Activated CD4-positive, alpha-beta T cell treated with anti-CD3 and anti-CD28 coated beads, Interleukin-2, amount 50 U/mL, for 16 hours (primary cell): ENCODE data around the gene DBNL.

Experiments used
- DNase-seq: peaks from one replicate; pipeline ENCODE4 v3.0.0-alpha.2; 2020

DBNL gene

GRCh38 chr7:44080118-44080517, 35.6 kb downstream of the DBNL start:
- no peak for DNase-seq

DNA sequence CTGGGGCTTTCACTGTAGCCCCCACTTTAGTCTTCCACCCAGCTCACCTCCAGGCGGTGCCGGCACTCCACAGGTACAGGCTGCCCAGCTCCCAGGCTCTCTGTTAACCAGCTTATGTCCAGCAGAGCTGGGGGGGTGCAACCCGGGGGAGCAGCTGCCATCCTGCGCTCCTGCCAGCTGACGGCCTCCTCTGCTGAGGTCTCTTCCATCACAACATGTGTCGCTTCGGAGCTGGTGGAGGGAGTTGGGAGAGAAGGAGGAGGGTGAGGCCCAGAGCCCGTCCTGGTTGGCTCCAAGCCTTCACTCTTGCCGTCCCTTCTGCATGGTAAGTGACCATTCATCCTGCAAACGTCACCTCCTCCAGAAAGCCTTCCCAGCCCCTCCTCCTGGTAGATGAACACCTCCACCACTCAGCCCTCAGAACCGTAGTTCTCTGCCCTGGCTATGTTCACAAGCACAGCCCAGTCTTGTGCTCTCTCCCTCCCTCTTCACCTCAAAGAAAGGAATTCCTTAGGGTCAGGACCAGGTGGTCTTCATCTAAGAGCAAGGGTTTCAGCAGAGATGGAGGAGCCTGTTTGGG, 36.3 kb downstream of the DBNL start:
- no peak for DNase-seq

DNA sequence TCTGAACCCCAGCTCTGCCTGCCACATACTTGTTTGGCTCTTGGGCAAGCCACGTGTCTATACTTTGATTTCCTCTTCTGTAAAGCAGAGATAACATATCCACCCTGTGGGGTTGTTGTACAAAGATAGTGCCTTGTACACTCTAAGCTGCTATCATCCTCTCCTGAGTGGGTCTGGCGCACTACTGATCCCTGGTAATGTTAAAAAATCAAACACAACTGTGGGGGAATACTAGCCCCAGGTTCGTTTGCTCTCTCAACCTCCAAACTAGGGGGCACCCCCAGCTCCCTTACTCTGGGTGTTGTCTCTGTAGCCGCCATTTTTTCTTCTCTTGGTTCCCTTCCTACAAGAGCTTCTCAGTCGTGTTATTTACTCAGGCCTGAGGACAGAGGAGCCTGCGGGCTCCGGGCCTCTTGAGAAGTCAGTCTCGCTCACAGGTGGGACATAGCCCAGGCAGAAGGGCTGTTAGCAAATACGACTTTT, 36.8 kb downstream of the DBNL start:
- peak; percentile 58 for DNase-seq

DNA sequence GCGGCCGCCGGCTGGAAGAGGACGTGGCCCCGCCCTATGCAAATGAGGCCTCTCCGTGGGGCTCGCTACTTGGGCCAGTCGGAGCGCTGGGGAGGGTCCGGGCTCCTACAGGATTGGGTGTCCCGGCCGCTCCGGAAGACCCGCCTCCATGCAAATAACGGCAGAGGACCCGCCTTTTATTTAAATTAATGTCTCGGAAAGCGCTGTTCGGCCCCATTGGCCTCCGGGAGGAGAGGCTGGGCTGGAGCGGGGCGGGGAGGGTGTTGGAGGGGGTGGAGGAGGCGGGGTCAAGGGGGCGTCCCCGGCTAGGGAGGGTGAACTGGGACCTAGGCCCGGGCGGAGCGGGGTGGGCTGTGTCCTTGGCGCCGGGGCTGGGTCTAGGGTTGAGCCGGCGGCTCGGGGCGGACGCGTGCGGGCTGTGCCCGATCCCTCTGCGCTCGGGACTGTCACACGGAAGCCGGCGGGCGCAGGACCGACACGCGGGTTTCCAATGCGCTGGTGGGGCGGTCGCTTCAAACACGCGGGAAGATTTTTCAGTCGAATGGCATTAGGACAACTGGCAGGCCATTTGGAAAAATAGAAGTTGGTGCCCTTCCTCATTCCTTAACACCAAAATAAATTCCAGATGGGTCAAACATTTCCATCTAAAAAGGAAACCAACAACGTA, 38.2 kb downstream of the DBNL start:
- peak; percentile 100 for DNase-seq

- no peak for DNase-seq
Measured at GRCh38 chr7:44083796-44084195, 39.3 kb downstream of the DBNL start.

DNA sequence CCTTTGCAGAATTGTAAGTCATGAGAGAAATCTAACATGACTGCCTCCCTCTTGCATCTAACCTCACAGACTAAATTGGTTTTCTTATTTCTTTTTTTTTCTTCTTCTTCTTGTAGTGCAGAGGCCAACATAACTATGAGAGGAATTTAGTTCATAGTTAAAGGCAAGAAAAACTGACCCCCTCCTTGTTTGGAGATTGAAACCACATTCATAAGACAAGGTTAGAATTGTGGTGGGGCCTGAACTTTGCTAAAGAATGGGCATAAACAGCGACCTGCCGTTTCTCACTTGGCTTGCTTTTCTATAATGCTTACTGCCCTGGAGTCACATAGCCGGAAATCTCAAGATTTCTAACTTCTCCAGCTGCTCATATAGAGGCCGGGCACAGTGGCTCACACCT, 40.2 kb downstream of the DBNL start:
- DNase-seq = no peak

- no peak for DNase-seq
Measured at GRCh38 chr7:44085546-44085945, 41.0 kb downstream of the DBNL start.

DNA sequence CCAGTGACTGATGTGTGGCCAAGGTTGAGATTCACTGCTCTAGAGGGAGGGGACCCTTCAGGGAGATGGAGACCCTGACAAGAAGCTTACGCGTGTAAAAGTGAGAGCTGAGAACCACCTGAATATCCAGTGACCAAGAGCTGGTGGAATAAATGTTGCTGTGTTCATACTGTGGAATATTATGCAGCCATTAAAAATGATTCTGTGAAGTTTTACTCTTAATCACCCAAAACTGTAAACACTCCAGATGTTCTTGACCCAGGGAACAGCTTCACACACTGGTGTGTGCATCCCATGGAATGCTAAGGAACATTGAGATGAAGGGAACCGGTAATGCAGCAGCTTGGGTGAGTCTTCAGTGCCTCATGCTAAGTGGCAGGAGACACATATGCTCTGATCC, 42.1 kb downstream of the DBNL start:
- DNase-seq = no peak

GRCh38 chr7:44087911-44088838, 43.7 kb downstream of the DBNL start:
- DNase-seq = no peak

DNA sequence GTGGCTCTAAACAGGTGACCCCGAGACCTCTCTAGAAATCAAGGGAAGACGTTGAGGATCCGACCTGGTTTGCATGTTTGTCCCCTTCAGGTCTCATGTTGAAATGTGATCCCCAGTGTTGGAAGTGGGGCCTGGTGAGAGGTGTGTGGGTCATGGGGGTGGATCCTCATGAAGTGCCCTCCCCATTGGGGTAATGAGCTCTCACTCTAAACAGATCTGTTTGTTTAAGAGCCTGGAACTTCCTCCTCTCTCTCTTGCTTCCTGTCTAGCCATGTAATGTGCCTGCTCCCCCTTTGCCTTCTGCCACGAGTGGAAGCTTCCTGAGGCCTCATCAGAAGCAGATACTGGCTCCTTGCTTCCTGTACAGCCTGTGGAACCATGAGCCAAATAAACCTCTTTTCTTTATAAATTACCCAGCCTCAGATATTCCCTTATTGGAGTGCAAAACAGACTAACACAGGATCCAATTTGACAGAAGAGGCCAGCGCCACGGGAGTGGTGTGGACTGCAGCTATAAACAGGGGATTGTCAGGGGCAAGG, 48.7 kb downstream of the DBNL start:
- DNase-seq = no peak

DNA sequence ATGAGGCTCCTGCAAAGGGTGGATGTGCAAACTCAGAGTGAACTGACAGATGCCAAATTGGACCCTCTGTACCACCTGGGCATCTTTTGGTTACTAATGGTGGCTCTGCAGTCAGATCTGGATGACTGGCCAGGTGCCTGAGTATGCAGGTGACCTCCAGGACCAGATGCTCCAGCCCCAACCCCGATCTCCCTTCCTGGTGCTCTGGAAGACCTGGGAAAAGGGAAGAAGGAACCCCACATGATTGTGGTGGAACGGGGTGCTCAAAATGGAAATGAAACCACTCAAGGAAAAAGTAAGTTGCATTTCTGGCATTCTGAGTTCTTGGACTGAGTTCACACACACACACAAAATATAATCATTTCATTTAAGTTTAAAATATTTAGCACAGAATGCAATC, 49.9 kb downstream of the DBNL start:
- no peak for DNase-seq

DNA sequence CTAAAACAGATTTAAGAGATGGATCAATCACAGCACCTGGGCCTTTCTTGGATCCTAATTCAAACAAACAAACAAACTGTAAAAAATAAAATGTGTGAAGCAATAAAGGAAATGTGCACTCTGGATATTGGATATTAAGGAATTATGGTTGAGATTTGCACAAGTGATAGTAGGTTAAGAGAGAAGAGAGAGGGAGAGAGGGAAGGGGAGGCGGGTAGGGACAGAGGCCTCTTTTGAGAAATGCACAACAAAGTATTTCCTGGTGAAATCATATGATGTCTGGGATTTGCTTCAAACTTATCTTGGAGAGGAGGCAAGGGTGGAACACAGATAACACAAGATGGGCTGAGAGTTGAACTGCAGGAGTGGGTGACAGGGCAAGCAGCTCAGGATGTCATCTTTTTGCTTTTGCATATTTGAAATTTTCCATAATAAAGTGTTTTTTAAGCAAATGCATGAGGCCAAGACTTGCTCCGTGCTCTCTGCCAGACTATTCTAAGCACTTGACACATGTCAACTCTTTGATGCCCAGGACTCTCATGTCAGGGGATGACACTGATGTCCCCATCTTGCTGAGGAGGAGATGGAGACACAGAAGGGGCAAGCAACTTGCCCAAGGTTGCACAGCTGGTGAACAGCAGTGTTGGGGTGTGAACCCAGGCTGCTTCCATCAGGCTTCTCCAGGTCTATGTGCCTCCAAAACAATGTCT, 50.5 kb downstream of the DBNL start:
- no peak for DNase-seq

DNA sequence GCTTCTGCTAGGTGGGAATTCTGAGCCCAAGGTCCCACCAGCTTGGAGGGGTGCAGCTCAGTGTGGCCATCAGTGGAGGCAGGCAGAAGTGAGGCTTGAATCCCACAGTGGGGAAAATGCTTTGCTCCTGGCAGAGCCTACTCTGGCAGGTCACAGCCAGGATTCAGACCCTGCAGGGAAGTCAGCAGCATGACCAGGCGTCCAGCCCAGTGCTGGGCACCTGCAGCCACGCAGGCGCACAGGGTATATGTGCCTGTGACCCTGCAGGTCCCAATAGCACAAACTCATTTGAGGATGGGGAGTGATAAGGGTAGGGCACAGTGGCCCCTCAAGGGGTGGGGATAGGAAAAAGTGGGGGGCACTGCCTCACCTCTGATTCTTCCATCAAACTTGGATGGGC, 51.3 kb downstream of the DBNL start:
- DNase-seq = no peak

GRCh38 chr7:44096326-44096881, 51.9 kb downstream of the DBNL start:
- no peak for DNase-seq

DNA sequence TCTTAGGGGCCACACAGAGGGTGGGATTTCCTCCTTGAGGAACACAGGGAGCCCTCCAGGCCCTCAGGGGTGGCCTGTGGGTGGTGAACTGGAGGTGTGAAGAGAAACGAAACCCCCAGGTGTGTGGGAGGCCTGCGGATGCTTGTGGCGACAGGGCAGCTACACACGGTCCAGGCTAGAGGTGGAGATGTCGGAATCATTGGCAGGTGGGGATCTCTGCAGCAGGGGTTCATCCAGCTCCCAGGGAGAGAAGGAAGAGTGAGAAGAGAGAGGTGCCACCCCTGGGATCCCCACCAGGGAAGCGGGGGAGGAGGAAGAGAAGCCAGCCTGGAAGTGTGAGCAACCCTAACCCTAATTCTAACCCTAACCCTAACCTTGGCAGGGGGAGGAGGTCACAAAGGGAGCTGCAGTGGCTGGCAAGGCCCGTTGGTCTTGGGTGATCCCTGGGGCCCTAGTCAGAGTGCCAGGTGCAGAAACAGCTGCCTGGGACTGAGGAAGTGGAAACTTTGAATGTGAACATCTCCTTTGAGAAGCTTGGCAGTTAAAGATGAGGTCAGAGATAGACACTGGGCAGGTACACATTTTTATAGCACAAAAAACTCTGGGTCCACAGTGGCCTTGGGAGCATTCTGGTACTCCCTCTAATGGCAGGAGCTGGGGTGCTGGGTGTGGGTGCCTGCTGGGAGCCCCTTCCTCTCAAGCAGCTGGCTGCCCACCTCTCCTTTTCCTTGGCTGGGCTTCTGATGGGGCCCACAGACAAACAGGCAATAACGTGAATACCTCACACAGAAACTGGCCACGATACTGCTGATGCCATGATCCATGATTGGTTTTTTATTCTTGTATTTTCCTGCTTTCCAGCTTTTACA, 52.8 kb downstream of the DBNL start:
- no peak for DNase-seq

- no peak for DNase-seq
Measured at GRCh38 chr7:44098092-44099068, 53.9 kb downstream of the DBNL start.

- DNase-seq = no peak
Measured at GRCh38 chr7:44099669-44100068, 55.2 kb downstream of the DBNL start.

DNA sequence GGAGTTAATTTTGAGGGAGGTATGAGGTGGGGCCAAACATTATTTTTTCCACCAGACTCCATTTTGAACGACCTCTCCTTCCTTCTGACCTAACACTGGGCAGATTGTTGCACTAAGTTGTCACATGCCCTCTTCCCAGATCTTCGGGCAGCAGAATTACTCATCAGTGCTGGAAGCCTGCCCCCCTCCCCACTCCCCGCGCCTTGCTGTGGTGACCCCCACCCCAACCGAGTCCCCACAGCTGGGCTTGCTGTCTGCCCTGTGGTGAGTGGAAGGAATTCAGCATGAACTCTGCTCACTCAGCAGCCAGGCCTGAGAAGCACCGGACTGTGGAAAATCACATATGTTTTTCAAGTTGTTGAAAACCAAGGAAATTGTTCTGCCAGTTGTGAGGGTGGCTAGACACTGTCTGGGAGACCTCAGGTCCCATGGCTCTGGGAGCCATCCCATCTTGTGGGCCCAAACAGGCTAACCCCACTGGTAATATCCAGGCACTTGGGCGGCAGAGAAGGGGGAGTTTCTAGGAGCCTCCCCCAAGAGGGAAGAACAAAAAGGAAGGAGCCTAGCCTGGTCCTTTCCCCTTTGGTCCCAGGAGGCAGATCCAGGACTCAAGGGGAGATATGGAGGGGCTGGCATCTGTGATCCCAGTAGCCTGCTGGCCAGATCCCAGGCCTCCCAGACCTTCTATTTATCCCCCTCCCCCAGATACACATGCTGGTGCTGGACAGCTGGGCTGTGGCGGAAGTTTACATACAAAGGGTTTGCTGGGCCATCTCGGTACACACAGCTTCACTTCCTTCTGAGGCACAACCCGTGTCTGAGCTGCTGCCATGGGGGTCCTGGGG, 56.2 kb downstream of the DBNL start:
- DNase-seq = no peak

- DNase-seq = no peak
Measured at GRCh38 chr7:44101303-44101965, 56.9 kb downstream of the DBNL start.
